Fibroblast of the aortic adventitia (primary cell): Measurements from ENCODE around the gene CEP72. TPM values are rescaled to one million over a fixed set of nuclear protein-coding genes. Genes with fewer than 3 reads are reported as not detected.
"Not testable (repeated sequence)": the region's sequence is repeated elsewhere in the genome, so short reads cannot be mapped to it uniquely, and the experiment has no call there.

ENCODE experiments used
- DNase-seq: peaks from one replicate; pipeline ENCODE4 v3.0.0-alpha.2; 2010; ENCODE audit warnings: low read depth
- H3K4me3 ChIP-seq: 2 replicates; pipeline ENCODE4 v1.5.1; 2011; ENCODE audit warnings: low read depth, mild to moderate bottlenecking, control low read depth, low read length, moderate library complexity
- total RNA-seq: library from RNA; depleted of rRNA; stranded (reverse); fragments of >200 nt; gene quantifications from 2 replicates; pipeline ENCODE4 v1.2.3, GENCODE V29; 2012; ENCODE audit warnings: low replicate concordance
- TF ChIP-seq, protein P1 (sequence below): IDR thresholded peaks from 2 replicates; pipeline ENCODE4 v1.5.1; 2011; ENCODE audit warnings: mild to moderate bottlenecking, low read length, control low read depth, inconsistent platforms; ENCODE audit not compliant: insufficient read depth

The CEP72 gene
- total RNA-seq, 1 donor, result 3.5 TPM

DNA sequence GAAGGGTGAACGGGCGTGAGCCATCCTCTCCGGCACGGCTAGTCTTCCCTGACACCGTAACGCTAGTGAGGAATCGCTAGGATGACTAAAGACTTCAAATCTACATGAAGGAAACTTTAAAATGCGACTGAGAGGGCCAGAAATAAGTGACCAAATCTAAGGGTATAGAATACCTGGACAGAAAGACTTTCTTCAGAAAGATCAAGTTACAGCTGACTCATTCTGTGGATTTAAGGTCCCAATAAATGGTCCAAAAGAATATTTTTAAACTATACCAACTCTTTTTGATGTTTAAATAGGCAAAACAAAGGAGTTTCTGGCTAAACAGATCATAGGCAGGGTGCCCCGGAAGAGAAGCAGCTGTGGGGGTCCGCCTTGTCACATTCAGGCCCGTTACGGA lies 38.9 kb upstream of the CEP72 start:
- no peak overlapping the region for H3K4me3 ChIP-seq
- TF ChIP-seq, protein P1, sequence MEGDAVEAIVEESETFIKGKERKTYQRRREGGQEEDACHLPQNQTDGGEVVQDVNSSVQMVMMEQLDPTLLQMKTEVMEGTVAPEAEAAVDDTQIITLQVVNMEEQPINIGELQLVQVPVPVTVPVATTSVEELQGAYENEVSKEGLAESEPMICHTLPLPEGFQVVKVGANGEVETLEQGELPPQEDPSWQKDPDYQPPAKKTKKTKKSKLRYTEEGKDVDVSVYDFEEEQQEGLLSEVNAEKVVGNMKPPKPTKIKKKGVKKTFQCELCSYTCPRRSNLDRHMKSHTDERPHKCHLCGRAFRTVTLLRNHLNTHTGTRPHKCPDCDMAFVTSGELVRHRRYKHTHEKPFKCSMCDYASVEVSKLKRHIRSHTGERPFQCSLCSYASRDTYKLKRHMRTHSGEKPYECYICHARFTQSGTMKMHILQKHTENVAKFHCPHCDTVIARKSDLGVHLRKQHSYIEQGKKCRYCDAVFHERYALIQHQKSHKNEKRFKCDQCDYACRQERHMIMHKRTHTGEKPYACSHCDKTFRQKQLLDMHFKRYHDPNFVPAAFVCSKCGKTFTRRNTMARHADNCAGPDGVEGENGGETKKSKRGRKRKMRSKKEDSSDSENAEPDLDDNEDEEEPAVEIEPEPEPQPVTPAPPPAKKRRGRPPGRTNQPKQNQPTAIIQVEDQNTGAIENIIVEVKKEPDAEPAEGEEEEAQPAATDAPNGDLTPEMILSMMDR, result no peak
- DNase-seq, result no peak

DNA sequence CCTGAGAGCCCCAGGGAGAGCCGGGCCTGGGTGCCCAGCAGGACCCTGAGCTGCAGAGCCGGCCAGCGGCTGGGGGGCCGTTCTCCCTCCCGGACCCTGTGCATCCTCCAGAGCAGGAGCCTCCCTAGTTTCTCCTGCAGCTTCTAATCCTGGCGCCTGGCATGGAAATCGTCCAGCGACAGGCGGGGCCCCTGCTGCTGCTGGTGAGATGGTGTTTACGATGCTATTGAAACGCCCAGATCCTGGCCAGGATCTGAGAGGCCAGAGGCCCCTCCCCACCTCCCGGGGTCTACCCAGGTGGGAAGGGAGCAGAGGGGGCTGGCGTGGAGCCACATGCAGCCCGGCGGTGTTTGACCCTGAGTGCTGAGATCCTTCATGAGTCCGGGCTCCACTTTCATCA lies 38.2 kb upstream of the CEP72 start:
- TF ChIP-seq, protein P1, result no peak
- no peak overlapping the region for H3K4me3 ChIP-seq
- no peak for DNase-seq

DNA sequence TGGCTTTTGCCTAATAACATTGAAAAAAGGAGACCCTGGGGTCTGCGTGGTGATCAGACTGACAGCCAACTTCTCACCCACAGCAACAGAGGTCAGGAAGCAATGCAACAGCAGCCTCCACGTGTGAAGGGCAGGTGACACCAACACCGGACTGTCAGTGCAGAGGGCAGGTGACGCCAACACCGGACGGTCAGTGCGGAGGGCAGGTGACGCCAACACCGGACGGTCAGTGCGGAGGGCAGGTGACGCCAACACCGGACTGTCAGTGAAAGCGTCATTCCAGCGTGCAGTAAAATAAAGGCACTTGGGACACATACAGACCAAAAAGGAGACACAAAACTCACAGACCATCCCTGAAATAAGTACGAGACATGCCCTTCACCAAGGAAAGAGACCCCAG lies 37.2 kb upstream of the CEP72 start:
- TF ChIP-seq, protein P1, result no peak
- H3K4me3 ChIP-seq, result no peak overlapping the region
- DNase-seq, result no peak

DNA sequence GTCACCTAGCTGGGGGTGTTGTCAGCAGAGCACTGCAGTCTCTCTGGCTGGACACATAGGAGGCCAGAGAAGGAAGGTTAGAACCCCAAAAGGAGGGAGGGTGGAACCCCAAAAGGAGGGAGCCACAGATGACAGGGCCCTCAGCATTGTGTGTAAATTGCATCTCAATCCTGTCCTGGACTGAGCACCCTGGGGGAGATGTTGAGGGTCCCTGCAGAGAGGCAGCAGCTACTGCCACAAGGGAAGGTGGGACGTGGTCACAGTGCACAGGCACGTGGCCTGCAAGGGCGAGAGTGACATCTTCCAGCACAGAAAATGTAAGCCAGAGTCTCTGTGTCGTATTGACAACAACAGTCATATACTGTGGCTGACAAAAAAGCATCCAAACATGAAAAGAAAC lies 36.5 kb upstream of the CEP72 start:
- TF ChIP-seq, protein P1, result no peak
- H3K4me3 ChIP-seq, result no peak overlapping the region
- DNase-seq, result no peak

DNA sequence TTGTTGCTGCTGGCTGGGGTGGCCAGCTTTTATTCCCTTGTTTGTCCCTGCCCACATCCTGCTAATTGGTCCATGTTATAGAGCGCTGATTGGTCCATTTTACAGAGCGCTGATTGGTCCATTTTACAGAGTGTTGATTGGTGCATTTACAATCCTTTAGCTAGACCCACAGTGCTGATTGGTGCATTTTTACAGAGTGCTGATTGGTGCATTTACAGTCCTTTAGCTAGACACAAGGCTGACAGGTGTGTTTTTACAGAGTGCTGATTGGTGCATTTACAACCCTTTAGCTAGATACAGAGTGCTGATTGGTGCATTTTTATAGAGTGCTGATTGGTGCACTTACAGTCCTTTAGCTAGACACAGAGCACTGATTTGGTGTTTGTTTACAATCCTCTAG lies 34.9 kb upstream of the CEP72 start:
- not testable (repeated sequence) for DNase-seq, H3K4me3 ChIP-seq

DNA sequence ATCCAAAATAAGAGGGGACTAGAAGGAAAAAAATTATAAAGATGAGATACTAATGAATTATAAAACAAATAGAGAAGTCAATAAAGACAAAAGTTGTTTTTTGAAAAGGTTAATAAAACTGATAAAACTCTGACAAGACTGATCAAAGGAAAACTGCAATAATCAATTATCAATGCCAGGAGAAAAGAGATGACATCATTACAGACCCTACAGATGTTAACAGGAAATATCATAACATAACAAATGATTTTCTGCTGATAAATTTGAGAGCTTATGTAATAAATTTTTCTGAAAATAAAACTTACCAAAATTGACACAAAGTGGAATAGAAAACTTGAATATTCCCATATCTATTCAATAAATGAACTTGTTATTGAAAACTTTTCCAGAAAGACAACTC lies 34.3 kb upstream of the CEP72 start:
- no peak for DNase-seq
- TF ChIP-seq, protein P1, result no peak
- no peak overlapping the region for H3K4me3 ChIP-seq

DNA sequence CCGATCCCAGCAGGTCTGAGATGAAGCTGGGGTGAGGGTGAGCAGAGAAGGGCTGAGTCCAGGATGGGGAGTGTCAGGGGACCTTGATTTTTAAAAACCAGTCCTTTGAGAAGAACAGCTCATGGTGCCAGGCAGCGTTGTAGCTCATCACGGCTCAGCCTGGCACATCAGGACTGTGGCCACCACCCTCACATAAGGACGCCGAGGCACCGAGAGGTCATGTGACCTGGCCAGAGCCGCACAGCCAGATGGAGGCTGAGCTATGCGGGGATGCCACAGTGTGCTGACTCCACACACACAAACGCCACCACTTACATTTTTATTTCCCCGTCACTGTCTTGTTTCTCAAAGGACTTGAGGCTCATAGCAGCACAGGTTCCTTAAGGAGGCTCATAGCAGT lies 32.9 kb upstream of the CEP72 start:
- TF ChIP-seq, protein P1, result no peak
- DNase-seq, result no peak

More for the DNA sequence above, 32.9 kb upstream of the CEP72 start:
- H3K4me3 ChIP-seq, result no peak overlapping the region
